SK-N-SH treated with all-trans-retinoic acid at 6 μM for 48 hours (cell line): ENCODE data around the gene GLRA2.

Source experiments
- CSDC2 ChIP-seq: fragments of 250-450 bp; sonication (Bioruptor Pico); IDR thresholded peaks from 2 replicates; pipeline ENCODE4 v1.5.0; 2020; ENCODE audit warnings: mild to moderate bottlenecking, moderate library complexity
- CSRNP3 ChIP-seq: fragments of 250-450 bp; sonication (Bioruptor Pico); IDR thresholded peaks from 2 replicates; pipeline ENCODE4 v1.5.1; 2021; ENCODE audit warnings: mild to moderate bottlenecking, moderate library complexity
- GLIS3 ChIP-seq: fragments of 250-450 bp; sonication (Bioruptor Pico); IDR thresholded peaks from 2 replicates; pipeline ENCODE4 v1.5.0; 2020; ENCODE audit warnings: mild to moderate bottlenecking, moderate library complexity
- ISL1 ChIP-seq: fragments of 250-450 bp; sonication (Bioruptor Pico); IDR thresholded peaks from 2 replicates; pipeline ENCODE4 v2.1.2; 2022; ENCODE audit warnings: mild to moderate bottlenecking, moderate library complexity
- PATZ1 ChIP-seq: fragments of 250-450 bp; sonication (Bioruptor Pico); IDR thresholded peaks from 2 replicates; pipeline ENCODE4 v1.8.0; 2020; ENCODE audit warnings: mild to moderate bottlenecking, moderate library complexity, borderline replicate concordance
- PPARA ChIP-seq: fragments of 250-450 bp; sonication (Bioruptor Pico); IDR thresholded peaks from 2 replicates; pipeline ENCODE4 v1.5.0; 2020; ENCODE audit warnings: mild to moderate bottlenecking, borderline replicate concordance
- RARB ChIP-seq: fragments of 250-450 bp; sonication (Bioruptor Pico); IDR thresholded peaks from 2 replicates; pipeline ENCODE4 v1.8.0; 2021; ENCODE audit warnings: mild to moderate bottlenecking, moderate library complexity
- SNAI2 ChIP-seq: fragments of 250-450 bp; sonication (Bioruptor Pico); IDR thresholded peaks from 2 replicates; pipeline ENCODE4 v1.5.0; 2020; ENCODE audit warnings: mild to moderate bottlenecking, moderate library complexity
- TSHZ2 ChIP-seq: fragments of 250-450 bp; sonication (Bioruptor Pico); IDR thresholded peaks from 2 replicates; pipeline ENCODE4 v1.5.0; 2020; ENCODE audit warnings: mild to moderate bottlenecking, moderate library complexity
- ZFP3 ChIP-seq: fragments of 250-450 bp; sonication (Bioruptor Pico); IDR thresholded peaks from 2 replicates; pipeline ENCODE4 v1.5.0; 2020; ENCODE audit warnings: mild to moderate bottlenecking, moderate library complexity
- ZFP30 ChIP-seq: fragments of 450-650 bp; formaldehyde crosslinking; IDR thresholded peaks from 2 replicates; pipeline ENCODE4 v1.5.0; 2022; ENCODE audit warnings: mild to moderate bottlenecking, moderate library complexity
- ZNF565 ChIP-seq: fragments of 450-650 bp; formaldehyde crosslinking; conservative IDR thresholded peaks from 2 replicates; pipeline ENCODE4 v1.5.0; 2020; ENCODE audit warnings: low read depth, mild to moderate bottlenecking, moderate library complexity

GRCh38 chrX:14616836-14617235 is 87.5 kb downstream of the GLRA2 start:
- TF ChIP-seq GLIS3 (CRISPR knock-in tag) (no peak), ZFP3 (CRISPR knock-in tag) (no peak), PPARA (CRISPR knock-in tag) (no peak), ISL1 (CRISPR knock-in tag) (no peak), RARB (CRISPR knock-in tag) (no peak), SNAI2 (no peak), TSHZ2 (CRISPR knock-in tag) (no peak), PATZ1 (no peak), ZFP30 (CRISPR knock-in tag) (no peak), ZNF565 (CRISPR knock-in tag) (no peak), CSRNP3 (CRISPR knock-in tag) (no peak), CSDC2 (CRISPR knock-in tag) (no peak)
